Mesenchymal stem cell (in vitro differentiated cells and primary cell): ENCODE data around the gene AMY1C.

Experiments used
- DNase-seq: peaks from one replicate; pipeline ENCODE4 v3.0.0-alpha.2; 2013
- H2AFZ ChIP-seq: one replicate; pipeline ENCODE4 v1.6.1; 2013; ENCODE audit warnings: low read depth, mild to moderate bottlenecking, control low read depth, inconsistent platforms, low read length, moderate library complexity
- H2AK5ac ChIP-seq: 2 replicates; pipeline ENCODE4 v1.6.1; 2013; ENCODE audit warnings: low read length, moderate library complexity, mild to moderate bottlenecking, inconsistent platforms; ENCODE audit not compliant: severe bottlenecking
- H2BK120ac ChIP-seq: one replicate; pipeline ENCODE4 v1.6.1; 2013; ENCODE audit warnings: low read depth, mild to moderate bottlenecking, inconsistent platforms, low read length, moderate library complexity
- H2BK12ac ChIP-seq, 2 experiments: one replicate each; pipeline ENCODE4 v1.6.1; 2013; ENCODE audit warnings: inconsistent platforms in 2 of 2, low read length in 2 of 2, mild to moderate bottlenecking in 2 of 2, moderate library complexity in 2 of 2, control low read depth in 1 of 2
- H2BK15ac ChIP-seq: one replicate; pipeline ENCODE4 v1.6.1; 2013; ENCODE audit warnings: mild to moderate bottlenecking, low read depth, inconsistent platforms; ENCODE audit not compliant: poor library complexity, severe bottlenecking
- H2BK5ac ChIP-seq: 2 replicates; pipeline ENCODE4 v1.6.1; 2013; ENCODE audit warnings: low read depth, mild to moderate bottlenecking, low read length, control low read depth, inconsistent platforms; ENCODE audit not compliant: poor library complexity, severe bottlenecking
- H3K14ac ChIP-seq, 2 experiments: one replicate each; pipeline ENCODE4 v1.6.1; 2013; ENCODE audit warnings: inconsistent platforms in 2 of 2, low read length in 2 of 2, control low read depth in 1 of 2, mild to moderate bottlenecking in 1 of 2, moderate library complexity in 1 of 2
- H3K18ac ChIP-seq, 2 experiments: one replicate each; pipeline ENCODE4 v1.6.1; 2013; ENCODE audit warnings: inconsistent platforms in 2 of 2, low read length in 2 of 2, control low read depth in 1 of 2, low read depth in 1 of 2, mild to moderate bottlenecking in 1 of 2
- H3K23ac ChIP-seq, 2 experiments: one replicate each; pipeline ENCODE4 v1.6.1; 2013; ENCODE audit warnings: inconsistent platforms in 2 of 2, low read length in 2 of 2, mild to moderate bottlenecking in 2 of 2, moderate library complexity in 2 of 2, control low read depth in 1 of 2
- H3K27ac ChIP-seq: 2 replicates; pipeline ENCODE4 v1.5.1; 2013; ENCODE audit warnings: mild to moderate bottlenecking, moderate library complexity, low read length, control low read depth, inconsistent platforms; ENCODE audit not compliant: poor library complexity, severe bottlenecking
- H3K27me3 ChIP-seq, 2 experiments: 2 replicates each; pipeline versions ENCODE4 v1.6.1 to v1.7.0; 2013; ENCODE audit warnings: low read length in 2 of 2, mild to moderate bottlenecking in 2 of 2, moderate library complexity in 2 of 2, control low read depth in 1 of 2, inconsistent platforms in 1 of 2; ENCODE audit not compliant: control insufficient read depth in 1 of 2, insufficient read depth in 1 of 2
- H3K36me3 ChIP-seq, 2 experiments: 2 replicates each; pipeline versions ENCODE4 v1.6.1 to v1.7.0; 2013; ENCODE audit warnings: low read length in 2 of 2, control low read depth in 1 of 2, inconsistent platforms in 1 of 2, low read depth in 1 of 2, mild to moderate bottlenecking in 1 of 2; ENCODE audit not compliant: insufficient read depth in 2 of 2, control insufficient read depth in 1 of 2
- H3K4ac ChIP-seq, 2 experiments: one replicate each; pipeline ENCODE4 v1.6.1; 2013; ENCODE audit warnings: inconsistent platforms in 2 of 2, low read length in 2 of 2, mild to moderate bottlenecking in 2 of 2, moderate library complexity in 2 of 2, control low read depth in 1 of 2, low read depth in 1 of 2
- H3K4me1 ChIP-seq: 2 replicates; pipeline ENCODE4 v1.6.1; 2013; ENCODE audit warnings: low read depth, low read length, control low read depth; ENCODE audit not compliant: control insufficient read depth, insufficient read depth
- H3K4me2 ChIP-seq: 2 replicates; pipeline ENCODE4 v1.6.1; 2013; ENCODE audit warnings: low read length, mild to moderate bottlenecking, inconsistent platforms; ENCODE audit not compliant: poor library complexity, severe bottlenecking
- H3K4me3 ChIP-seq, 2 experiments: 2 replicates each; pipeline versions ENCODE4 v1.5.1 to v1.7.0; 2013; ENCODE audit warnings: low read length in 2 of 2, mild to moderate bottlenecking in 2 of 2, control low read depth in 1 of 2, low read depth in 1 of 2; ENCODE audit not compliant: insufficient read depth in 1 of 2
- H3K79me1 ChIP-seq: replicated peaks from 2 replicates; pipeline ENCODE4 v1.6.1; 2013; ENCODE audit warnings: mild to moderate bottlenecking, control low read depth, low read length, inconsistent platforms; ENCODE audit not compliant: poor library complexity, severe bottlenecking
- H3K9ac ChIP-seq: 2 replicates; pipeline ENCODE4 v1.7.0; 2013; ENCODE audit warnings: mild to moderate bottlenecking, low read length, moderate library complexity
- H3K9me3 ChIP-seq: 2 replicates; pipeline ENCODE4 v1.7.0; 2013; ENCODE audit warnings: mild to moderate bottlenecking, low read length; ENCODE audit not compliant: control insufficient read depth
- H4K8ac ChIP-seq: one replicate; pipeline ENCODE4 v1.6.1; 2013; ENCODE audit warnings: inconsistent platforms, mild to moderate bottlenecking, low read length, moderate library complexity
- H4K91ac ChIP-seq: one replicate; pipeline ENCODE4 v1.6.1; 2013; ENCODE audit warnings: mild to moderate bottlenecking, low read length, inconsistent platforms
- WGBS: methylation state at CpG from one replicate; pipeline ENCODE4 v1.1.7; 2013; ENCODE audit warnings: mixed read lengths; 5-methylcytosine and 5-hydroxymethylcytosine counted together

Gene AMY1C

GRCh38 chr1:103790172-103790571 lies 40.5 kb downstream of the AMY1C start:
- Histone ChIP-seq H3K4ac (no peak overlapping the region), H2BK120ac (no peak overlapping the region), H2BK12ac (no peak overlapping the region), H2BK15ac (no peak overlapping the region), H3K9me3 (no peaks in the 10 kb centered on the region), H3K18ac (no peak overlapping the region), H3K4me3 (no peak overlapping the region), H2BK5ac (no peak overlapping the region), H3K27ac (no peak overlapping the region), H4K8ac (no peak overlapping the region), H3K4me2 (no peak overlapping the region), H3K79me1 (no peaks in the 10 kb centered on the region), H2AK5ac (no peak overlapping the region), H3K27me3 (no peaks in the 10 kb centered on the region), H4K91ac (no peak overlapping the region), H3K14ac (no peak overlapping the region), H3K23ac (no peak overlapping the region), H2AFZ (no peak overlapping the region), H3K4me1 (no peaks in the 10 kb centered on the region), H3K9ac (no peak overlapping the region), H3K36me3 (no peaks in the 10 kb centered on the region)
- 69% methylated on average over 2 of the region's 2 CpGs for WGBS
- no peak for DNase-seq
